HL-60 (cell line): ENCODE measurements around the gene ZNF764.

ENCODE experiments used
- GABPA ChIP-seq: IDR thresholded peaks from 2 replicates; pipeline ENCODE4 v1.6.1; 2012; ENCODE audit warnings: low read depth
- POLR2AphosphoS5 ChIP-seq: IDR thresholded peaks from 2 replicates; pipeline ENCODE4 v1.6.1; 2012; ENCODE audit warnings: low read depth
- SPI1 ChIP-seq: IDR thresholded peaks from 2 replicates; pipeline ENCODE4 v1.6.1; 2012; ENCODE audit warnings: low read depth, mild to moderate bottlenecking, borderline replicate concordance
- TF ChIP-seq, protein P1 (sequence below): IDR thresholded peaks from 2 replicates; pipeline ENCODE4 v1.6.1; 2012; ENCODE audit warnings: low read depth; ENCODE audit not compliant: insufficient replicate concordance
- TF ChIP-seq, protein P2 (sequence below): IDR thresholded peaks from one replicate; pipeline ENCODE4 v1.5.1; 2011; ENCODE audit warnings: low read length, control low read depth, inconsistent platforms; ENCODE audit not compliant: insufficient read depth

DNA sequence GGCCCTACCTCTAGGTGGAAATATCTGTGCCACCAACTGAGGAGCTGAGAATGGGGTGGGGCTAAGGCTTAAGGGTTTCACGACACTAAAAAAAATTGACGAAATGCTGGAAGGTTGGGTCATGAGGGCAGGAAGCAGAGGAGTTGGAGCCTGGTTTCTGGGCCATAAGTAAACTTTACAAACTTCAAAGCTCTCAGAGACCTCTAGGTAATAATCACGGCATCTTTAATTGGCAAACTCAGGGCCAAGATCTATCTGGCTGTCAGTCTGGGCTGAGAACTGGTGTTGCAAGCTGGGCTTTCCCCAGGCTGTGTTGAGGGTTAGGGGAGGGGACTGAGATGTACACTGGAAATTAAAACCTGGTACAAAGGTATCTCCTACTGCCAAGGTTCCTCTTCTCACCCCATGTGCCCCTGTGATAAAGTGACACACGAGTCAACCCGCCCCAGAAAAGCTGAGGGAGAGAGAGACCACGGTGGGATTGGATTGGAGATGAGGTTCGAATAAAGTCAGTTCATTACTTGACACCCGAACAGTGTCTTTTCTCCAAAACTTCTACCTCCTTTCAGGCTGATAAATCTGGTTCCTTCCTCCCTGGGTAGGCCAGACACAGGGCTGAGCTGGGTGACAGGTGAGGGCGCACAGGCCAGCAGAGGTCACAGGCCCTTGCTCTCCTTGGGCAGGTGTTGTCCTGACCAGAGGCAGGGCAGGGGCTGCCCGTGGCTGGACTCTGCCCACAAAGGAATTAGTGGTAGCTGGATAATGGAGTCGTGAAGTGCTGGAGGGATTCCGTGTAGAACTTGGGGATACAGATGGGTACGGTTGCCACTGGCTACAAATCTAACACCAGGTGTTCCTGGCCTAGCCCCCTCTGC, 27.8 kb downstream of the ZNF764 start:
- no peak for TF ChIP-seq POLR2AphosphoS5
- TF ChIP-seq, protein P1, sequence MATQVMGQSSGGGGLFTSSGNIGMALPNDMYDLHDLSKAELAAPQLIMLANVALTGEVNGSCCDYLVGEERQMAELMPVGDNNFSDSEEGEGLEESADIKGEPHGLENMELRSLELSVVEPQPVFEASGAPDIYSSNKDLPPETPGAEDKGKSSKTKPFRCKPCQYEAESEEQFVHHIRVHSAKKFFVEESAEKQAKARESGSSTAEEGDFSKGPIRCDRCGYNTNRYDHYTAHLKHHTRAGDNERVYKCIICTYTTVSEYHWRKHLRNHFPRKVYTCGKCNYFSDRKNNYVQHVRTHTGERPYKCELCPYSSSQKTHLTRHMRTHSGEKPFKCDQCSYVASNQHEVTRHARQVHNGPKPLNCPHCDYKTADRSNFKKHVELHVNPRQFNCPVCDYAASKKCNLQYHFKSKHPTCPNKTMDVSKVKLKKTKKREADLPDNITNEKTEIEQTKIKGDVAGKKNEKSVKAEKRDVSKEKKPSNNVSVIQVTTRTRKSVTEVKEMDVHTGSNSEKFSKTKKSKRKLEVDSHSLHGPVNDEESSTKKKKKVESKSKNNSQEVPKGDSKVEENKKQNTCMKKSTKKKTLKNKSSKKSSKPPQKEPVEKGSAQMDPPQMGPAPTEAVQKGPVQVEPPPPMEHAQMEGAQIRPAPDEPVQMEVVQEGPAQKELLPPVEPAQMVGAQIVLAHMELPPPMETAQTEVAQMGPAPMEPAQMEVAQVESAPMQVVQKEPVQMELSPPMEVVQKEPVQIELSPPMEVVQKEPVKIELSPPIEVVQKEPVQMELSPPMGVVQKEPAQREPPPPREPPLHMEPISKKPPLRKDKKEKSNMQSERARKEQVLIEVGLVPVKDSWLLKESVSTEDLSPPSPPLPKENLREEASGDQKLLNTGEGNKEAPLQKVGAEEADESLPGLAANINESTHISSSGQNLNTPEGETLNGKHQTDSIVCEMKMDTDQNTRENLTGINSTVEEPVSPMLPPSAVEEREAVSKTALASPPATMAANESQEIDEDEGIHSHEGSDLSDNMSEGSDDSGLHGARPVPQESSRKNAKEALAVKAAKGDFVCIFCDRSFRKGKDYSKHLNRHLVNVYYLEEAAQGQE: no peak
- TF ChIP-seq, protein P2, sequence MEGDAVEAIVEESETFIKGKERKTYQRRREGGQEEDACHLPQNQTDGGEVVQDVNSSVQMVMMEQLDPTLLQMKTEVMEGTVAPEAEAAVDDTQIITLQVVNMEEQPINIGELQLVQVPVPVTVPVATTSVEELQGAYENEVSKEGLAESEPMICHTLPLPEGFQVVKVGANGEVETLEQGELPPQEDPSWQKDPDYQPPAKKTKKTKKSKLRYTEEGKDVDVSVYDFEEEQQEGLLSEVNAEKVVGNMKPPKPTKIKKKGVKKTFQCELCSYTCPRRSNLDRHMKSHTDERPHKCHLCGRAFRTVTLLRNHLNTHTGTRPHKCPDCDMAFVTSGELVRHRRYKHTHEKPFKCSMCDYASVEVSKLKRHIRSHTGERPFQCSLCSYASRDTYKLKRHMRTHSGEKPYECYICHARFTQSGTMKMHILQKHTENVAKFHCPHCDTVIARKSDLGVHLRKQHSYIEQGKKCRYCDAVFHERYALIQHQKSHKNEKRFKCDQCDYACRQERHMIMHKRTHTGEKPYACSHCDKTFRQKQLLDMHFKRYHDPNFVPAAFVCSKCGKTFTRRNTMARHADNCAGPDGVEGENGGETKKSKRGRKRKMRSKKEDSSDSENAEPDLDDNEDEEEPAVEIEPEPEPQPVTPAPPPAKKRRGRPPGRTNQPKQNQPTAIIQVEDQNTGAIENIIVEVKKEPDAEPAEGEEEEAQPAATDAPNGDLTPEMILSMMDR: no peak
- TF ChIP-seq GABPA: no peak
- no peak for TF ChIP-seq SPI1
